WTC11 (cell line): ENCODE measurements around the gene PLA2G4F.

ENCODE experiments used
- ATF3 ChIP-seq: sonication (generic); formaldehyde crosslinking; conservative IDR thresholded peaks from 2 replicates; pipeline ENCODE4 v1.8.1; 2022; ENCODE audit warnings: mild to moderate bottlenecking, missing genetic modification reagents
- CTCF ChIP-seq: fragments of 200-600 bp; IDR thresholded peaks from 2 replicates; pipeline ENCODE4 v1.8.0; 2022; ENCODE audit warnings: antibody characterized with exemption
- ELF4 ChIP-seq: sonication (generic); formaldehyde crosslinking; IDR thresholded peaks from 2 replicates; pipeline ENCODE4 v1.8.1; 2022; ENCODE audit warnings: low read depth, mild to moderate bottlenecking, moderate library complexity, missing genetic modification reagents
- ESRRA ChIP-seq: sonication (generic); formaldehyde crosslinking; IDR thresholded peaks from 2 replicates; pipeline ENCODE4 v1.8.1; 2022; ENCODE audit warnings: mild to moderate bottlenecking, missing genetic modification reagents, borderline replicate concordance
- NFE2L1 ChIP-seq: sonication (generic); formaldehyde crosslinking; IDR thresholded peaks from 2 replicates; pipeline ENCODE4 v1.8.1; 2023; ENCODE audit warnings: missing genetic modification reagents
- RORB ChIP-seq: fragments of 250-450 bp; sonication (Bioruptor Pico); IDR thresholded peaks from 2 replicates; pipeline ENCODE4 v1.9.0; 2021; ENCODE audit warnings: mild to moderate bottlenecking
- USF2 ChIP-seq: sonication (generic); formaldehyde crosslinking; IDR thresholded peaks from 2 replicates; pipeline ENCODE4 v1.8.1; 2023; ENCODE audit warnings: mild to moderate bottlenecking, missing genetic modification reagents, moderate library complexity
- ZNF138 ChIP-seq: sonication (generic); formaldehyde crosslinking; conservative IDR thresholded peaks from 2 replicates; pipeline ENCODE4 v1.8.1; 2022; ENCODE audit warnings: mild to moderate bottlenecking, moderate library complexity, missing genetic modification reagents
- TF ChIP-seq, protein P1 (sequence below): sonication (generic); formaldehyde crosslinking; IDR thresholded peaks from 2 replicates; pipeline ENCODE4 v1.8.1; 2023; ENCODE audit warnings: mild to moderate bottlenecking, missing genetic modification reagents
- TF ChIP-seq, protein P2 (sequence below): sonication (generic); formaldehyde crosslinking; IDR thresholded peaks from 2 replicates; pipeline ENCODE4 v1.8.0; 2022; ENCODE audit warnings: mild to moderate bottlenecking, missing genetic modification reagents
- TF ChIP-seq, protein P3 (sequence below): sonication (generic); formaldehyde crosslinking; IDR thresholded peaks from 2 replicates; pipeline ENCODE4 v1.8.0; 2023; ENCODE audit warnings: missing genetic modification reagents, mild to moderate bottlenecking, borderline replicate concordance
- TF ChIP-seq, protein P4 (sequence below): sonication (generic); formaldehyde crosslinking; IDR thresholded peaks from 2 replicates; pipeline ENCODE4 v1.8.1; 2022; ENCODE audit warnings: mild to moderate bottlenecking, moderate library complexity, missing genetic modification reagents

DNA sequence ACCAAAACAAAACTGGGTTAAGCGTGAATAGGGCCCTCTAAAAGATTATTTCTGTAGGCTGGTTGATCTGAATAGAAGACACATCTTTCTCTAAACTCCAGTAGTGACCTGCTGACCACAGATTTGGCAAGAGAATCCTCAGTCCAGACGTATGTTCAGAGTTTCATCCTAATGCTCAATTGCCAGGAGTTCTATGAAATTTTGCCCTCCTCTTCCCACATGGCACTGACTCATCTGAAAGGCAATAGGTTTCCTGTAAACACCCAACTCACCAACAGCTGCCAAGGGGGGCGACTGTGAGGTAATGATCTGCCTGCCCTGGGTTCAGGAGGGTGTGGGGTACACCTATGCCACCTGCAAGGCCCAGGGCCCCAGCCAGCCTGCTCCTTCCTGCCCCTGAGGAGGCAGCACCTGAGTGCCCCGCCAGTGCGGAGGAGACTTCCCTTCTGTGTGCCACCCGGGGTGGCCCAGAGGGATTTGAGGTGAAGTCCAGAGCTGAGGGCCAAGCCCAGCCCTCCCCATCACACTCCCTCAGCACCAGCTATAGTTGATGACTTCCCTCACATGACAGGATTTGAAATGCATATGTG is 53.7 kb downstream of the PLA2G4F start:
- TF ChIP-seq, protein P1, sequence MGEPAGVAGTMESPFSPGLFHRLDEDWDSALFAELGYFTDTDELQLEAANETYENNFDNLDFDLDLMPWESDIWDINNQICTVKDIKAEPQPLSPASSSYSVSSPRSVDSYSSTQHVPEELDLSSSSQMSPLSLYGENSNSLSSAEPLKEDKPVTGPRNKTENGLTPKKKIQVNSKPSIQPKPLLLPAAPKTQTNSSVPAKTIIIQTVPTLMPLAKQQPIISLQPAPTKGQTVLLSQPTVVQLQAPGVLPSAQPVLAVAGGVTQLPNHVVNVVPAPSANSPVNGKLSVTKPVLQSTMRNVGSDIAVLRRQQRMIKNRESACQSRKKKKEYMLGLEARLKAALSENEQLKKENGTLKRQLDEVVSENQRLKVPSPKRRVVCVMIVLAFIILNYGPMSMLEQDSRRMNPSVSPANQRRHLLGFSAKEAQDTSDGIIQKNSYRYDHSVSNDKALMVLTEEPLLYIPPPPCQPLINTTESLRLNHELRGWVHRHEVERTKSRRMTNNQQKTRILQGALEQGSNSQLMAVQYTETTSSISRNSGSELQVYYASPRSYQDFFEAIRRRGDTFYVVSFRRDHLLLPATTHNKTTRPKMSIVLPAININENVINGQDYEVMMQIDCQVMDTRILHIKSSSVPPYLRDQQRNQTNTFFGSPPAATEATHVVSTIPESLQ (CRISPR knock-in tag): no peak
- TF ChIP-seq ELF4 (CRISPR knock-in tag): no peak
- TF ChIP-seq, protein P2, sequence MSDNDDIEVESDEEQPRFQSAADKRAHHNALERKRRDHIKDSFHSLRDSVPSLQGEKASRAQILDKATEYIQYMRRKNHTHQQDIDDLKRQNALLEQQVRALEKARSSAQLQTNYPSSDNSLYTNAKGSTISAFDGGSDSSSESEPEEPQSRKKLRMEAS (CRISPR knock-in tag): no peak
- TF ChIP-seq RORB (CRISPR knock-in tag): no peak
- no peak for TF ChIP-seq ZNF138
- TF ChIP-seq ATF3: no peak
- no peak for TF ChIP-seq CTCF
- no peak for TF ChIP-seq NFE2L1 (CRISPR knock-in tag)
- no peak for TF ChIP-seq USF2 (CRISPR knock-in tag)
- TF ChIP-seq, protein P3, sequence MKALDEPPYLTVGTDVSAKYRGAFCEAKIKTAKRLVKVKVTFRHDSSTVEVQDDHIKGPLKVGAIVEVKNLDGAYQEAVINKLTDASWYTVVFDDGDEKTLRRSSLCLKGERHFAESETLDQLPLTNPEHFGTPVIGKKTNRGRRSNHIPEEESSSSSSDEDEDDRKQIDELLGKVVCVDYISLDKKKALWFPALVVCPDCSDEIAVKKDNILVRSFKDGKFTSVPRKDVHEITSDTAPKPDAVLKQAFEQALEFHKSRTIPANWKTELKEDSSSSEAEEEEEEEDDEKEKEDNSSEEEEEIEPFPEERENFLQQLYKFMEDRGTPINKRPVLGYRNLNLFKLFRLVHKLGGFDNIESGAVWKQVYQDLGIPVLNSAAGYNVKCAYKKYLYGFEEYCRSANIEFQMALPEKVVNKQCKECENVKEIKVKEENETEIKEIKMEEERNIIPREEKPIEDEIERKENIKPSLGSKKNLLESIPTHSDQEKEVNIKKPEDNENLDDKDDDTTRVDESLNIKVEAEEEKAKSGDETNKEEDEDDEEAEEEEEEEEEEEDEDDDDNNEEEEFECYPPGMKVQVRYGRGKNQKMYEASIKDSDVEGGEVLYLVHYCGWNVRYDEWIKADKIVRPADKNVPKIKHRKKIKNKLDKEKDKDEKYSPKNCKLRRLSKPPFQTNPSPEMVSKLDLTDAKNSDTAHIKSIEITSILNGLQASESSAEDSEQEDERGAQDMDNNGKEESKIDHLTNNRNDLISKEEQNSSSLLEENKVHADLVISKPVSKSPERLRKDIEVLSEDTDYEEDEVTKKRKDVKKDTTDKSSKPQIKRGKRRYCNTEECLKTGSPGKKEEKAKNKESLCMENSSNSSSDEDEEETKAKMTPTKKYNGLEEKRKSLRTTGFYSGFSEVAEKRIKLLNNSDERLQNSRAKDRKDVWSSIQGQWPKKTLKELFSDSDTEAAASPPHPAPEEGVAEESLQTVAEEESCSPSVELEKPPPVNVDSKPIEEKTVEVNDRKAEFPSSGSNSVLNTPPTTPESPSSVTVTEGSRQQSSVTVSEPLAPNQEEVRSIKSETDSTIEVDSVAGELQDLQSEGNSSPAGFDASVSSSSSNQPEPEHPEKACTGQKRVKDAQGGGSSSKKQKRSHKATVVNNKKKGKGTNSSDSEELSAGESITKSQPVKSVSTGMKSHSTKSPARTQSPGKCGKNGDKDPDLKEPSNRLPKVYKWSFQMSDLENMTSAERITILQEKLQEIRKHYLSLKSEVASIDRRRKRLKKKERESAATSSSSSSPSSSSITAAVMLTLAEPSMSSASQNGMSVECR (CRISPR knock-in tag): no peak
- TF ChIP-seq, protein P4, sequence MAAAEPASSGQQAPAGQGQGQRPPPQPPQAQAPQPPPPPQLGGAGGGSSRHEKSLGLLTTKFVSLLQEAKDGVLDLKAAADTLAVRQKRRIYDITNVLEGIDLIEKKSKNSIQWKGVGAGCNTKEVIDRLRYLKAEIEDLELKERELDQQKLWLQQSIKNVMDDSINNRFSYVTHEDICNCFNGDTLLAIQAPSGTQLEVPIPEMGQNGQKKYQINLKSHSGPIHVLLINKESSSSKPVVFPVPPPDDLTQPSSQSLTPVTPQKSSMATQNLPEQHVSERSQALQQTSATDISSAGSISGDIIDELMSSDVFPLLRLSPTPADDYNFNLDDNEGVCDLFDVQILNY: no peak
- TF ChIP-seq ESRRA (CRISPR knock-in tag): no peak
